GM19455 (cell line): ENCODE data around the gene CYLC1.

Experiments used
- ATAC-seq: cut with Tn5 transposase; IDR thresholded peaks from one replicate; pipeline ENCODE4 v1.9.1; 2021; ENCODE audit not compliant: unreplicated experiment

CYLC1 gene, protein sequence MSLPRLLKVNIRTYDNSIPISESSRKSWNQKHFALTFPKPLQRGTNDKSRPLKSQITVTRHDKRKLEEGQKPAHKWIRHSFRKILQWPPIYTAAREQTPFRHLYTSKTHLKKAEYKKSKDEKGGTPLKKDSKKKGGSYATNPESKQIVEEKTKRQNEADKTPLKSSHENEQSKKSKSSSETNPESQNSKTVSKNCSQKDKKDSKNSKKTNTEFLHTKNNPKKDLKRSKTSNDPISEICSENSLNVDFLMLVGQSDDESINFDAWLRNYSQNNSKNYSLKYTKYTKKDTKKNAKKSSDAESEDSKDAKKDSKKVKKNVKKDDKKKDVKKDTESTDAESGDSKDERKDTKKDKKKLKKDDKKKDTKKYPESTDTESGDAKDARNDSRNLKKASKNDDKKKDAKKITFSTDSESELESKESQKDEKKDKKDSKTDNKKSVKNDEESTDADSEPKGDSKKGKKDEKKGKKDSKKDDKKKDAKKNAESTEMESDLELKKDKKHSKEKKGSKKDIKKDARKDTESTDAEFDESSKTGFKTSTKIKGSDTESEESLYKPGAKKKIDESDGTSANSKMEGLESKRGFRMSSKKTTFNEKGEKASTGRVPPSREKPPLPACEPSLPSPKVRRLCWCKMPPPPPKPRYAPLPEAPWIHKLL

DNA sequence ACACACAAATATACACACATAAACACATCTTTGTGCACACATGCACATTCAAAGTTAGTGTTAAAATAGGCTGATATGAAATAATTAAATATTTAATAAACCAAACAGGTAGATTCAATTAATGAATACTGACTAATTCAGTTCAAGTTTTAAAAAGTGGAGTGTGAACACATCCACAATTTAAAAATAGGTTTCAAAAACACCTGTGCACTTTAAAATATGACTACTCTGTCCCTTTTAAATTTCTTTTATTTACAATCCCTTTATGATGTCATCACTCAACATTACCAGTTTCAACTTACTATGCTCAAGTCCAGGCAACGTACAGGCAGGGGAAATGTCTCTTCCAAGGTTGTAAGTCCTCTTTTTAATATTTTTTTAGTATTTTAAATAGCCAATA lies at the start of gene CYLC1:
Gene CYLC1 (plus strand): TSS at position 301 of the 400 bp plus-strand sequence. CDS start 37 bp downstream, at position 338.
- no peak for ATAC-seq

DNA sequence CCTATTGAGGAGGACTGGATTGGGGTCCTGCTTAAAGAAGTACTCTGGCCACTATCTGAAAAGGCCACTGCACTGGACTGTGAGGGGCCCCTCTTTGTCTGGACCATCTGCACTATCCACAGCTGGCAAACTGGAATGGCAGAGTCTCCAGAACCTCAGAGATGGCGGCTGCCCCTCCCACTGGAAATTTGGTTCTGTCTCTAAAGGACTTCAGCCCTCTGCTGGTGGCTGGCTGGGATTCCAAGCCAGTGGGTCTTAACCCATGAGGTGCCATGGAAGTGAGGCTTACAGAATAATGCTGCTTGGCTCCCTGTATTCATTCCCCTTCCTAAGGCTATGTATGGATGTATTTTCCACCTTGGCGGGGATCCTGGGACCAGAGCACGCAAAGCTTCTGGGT lies 41.6 kb upstream of the CYLC1 start:
- ATAC-seq: no peak

DNA sequence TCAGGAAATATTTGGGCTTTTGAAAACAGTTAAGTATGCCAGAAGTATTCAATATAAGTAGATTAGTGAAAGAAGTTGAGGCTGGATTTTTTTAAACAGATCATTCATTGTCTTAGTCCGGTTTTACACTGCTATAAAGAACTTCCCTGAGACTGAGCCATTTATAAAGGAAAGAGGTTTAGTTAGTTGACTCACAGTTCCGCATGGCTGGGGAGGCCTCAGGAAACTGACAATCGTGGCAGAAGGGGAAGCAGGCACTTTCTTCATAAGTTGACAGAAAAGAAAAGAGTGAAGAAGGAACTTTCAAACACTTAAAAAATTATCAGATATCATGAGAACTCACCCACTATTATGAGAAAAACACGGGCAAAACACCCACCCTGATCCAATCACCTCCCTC lies 31.1 kb upstream of the CYLC1 start:
- ATAC-seq: no peak

DNA sequence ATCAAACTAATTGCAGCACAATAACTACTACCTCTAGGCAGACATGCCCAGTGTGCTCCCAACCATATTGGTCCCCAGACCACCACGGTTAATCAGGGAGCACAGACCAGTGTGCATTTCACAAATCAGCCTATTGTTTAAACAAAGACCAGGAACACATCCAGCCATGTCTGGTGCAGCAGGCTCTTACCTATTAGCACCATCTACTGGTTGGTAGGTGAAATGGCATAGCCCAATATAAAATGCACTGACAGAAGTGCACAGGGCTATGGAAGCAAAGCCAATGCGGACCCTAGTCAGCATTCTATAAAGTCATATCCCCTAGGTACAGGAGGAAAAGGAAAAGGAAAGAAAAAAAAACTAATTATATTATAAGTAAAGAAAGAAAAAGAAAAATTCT lies 15.5 kb upstream of the CYLC1 start:
- peak; percentile 90 for ATAC-seq

DNA sequence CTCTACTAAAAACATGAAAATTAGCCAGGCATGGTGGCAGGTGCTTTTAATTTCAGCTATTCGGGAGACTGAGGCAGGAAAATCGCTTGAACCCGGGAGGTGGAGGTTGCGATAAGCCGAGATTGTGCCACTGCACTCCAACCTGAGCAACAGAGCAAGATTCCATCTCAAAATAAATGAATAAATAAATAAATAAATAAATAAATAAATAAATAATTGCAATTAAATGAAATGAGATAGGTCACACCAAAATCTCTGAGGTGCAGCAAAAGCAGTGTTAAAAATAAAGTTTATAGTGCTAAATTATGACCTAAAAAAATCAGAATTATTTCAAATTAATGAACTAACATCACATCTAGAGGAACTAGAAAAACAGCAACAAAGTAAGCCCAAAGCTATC lies 13.6 kb upstream of the CYLC1 start:
- ATAC-seq: no peak

DNA sequence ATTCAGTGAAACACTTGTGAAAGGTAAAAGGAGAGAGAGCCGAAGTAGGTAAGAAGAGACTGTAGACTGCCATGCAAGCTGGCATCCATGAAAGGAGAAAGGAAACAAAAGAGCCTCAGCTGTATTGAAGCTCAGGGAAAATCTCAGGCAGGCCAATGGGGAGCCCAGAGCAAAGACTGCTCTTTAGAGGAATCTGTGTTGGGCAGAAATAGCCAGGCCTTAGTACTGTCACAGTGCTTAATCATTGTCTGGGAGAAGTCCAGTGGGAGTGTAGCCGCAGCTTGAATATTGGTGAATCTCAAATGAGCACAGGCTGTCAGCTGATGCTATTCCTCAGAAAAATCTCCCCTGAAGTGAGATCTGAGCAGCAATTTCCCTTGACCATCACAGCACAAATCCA lies 27.6 kb downstream of the CYLC1 start:
- no peak for ATAC-seq

DNA sequence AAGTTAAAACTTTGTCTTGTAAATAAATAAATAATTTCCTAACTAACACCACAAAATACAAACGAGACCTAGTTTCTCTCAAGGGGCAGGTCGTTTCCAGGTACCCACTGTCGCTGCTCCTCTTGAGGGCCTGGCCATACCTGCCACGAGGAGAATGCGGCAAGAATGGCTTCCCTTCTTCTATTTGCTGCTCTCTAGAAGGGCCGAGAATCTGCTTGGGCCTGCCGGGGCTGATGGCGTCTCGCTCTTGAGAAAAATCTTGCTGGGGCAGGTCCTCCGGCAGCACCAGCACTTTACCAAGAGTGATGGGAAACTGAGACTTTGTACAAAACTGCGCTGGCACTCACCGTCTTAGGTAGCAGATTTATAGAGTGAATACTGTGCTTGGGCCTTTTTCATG lies 31.5 kb downstream of the CYLC1 start:
- ATAC-seq: no peak

DNA sequence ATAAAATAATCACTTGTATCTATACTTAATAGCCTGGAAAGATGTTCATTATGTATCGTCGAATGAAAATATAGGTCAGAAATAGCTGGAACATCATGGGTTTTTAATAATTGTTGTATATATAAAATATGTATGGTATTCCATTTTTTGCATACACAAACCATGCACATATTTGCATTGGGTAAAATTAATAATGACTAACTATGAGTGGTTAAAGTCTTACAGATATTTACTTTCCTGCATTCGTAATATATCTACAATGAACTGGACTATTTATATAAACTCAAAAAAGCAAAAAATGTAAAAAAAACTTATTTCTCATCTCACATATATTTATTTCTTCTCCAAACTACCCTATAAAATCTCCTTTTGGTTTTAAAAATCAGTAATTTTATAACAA lies 46.0 kb downstream of the CYLC1 start:
- no peak for ATAC-seq

DNA sequence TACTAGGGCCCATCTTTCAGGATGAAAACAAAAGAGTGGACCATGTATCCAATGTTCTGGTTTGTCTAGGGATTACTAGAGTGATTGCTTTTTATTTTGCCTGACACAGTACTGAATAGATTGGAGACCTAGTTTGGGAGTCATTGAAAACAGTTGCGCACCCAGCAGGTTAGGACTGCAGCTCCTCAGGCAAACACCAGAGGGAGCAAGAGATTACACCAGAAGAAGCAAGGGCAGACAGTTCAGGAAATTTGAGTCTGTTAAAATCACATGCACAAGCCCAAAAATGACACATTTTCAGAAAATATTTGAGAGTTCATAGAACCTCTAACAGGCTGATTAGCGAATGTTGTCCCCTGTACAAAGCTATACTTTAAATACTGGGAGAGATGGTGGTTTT lies 55.6 kb downstream of the CYLC1 start:
- ATAC-seq: no peak

DNA sequence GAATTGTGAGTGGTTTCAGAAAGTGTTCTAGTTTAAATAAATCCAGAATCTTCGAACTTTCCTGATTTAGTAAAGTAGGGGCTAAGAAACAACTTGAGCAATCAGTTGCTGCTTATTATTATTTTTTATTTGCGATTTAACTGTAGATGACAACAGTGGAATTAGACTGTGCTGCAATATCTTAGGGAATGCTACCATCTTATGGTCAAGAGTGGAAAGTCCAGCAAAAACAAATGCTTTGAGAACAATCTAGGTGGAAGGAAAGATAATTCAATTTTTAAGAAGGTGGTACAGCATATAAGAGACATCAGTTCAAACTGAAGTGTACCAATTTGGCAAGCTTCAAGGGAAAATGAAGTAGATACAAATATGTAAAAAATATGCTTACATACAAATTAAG lies 73.3 kb downstream of the CYLC1 start:
- no peak for ATAC-seq
